CD14-positive monocyte (primary cell): ENCODE data around the gene DCLK2. TPM values are rescaled to one million over a fixed set of nuclear protein-coding genes. Genes with fewer than 3 reads are reported as not detected.

Experiments
- DNase-seq, 3 donors: peaks; one replicate each; pipeline ENCODE4 v3.0.0-alpha.2; 2011 to 2022
- H2AFZ ChIP-seq: 2 replicates; pipeline ENCODE4 v1.6.0; 2012; ENCODE audit warnings: mild to moderate bottlenecking, low read depth, low read length, inconsistent platforms; ENCODE audit not compliant: insufficient read depth, poor library complexity, severe bottlenecking
- H3K27ac ChIP-seq, 2 donors: 1 replicate in 1 of 2; 2 replicates in 1 of 2; pipeline ENCODE4 v1.5.1; 2012 to 2013; ENCODE audit warnings: low read length in 2 of 2, control low read depth in 1 of 2, inconsistent platforms in 1 of 2, low read depth in 1 of 2, mild to moderate bottlenecking in 1 of 2
- H3K27me3 ChIP-seq, 2 donors: one replicate each; pipeline versions ENCODE4 v1.6.0 to v1.6.1; 2011 to 2013; ENCODE audit warnings: low read length in 2 of 2; ENCODE audit not compliant: control insufficient read depth in 2 of 2, insufficient read depth in 2 of 2
- H3K36me3 ChIP-seq, 2 donors: replicated peaks in 1 of 2; 1 replicate in 1 of 2; 2 replicates in 1 of 2; pipeline versions ENCODE4 v1.5.1 to v1.6.1; 2012 to 2013; ENCODE audit warnings: low read length in 2 of 2, control low read depth in 1 of 2, inconsistent platforms in 1 of 2, mild to moderate bottlenecking in 1 of 2; ENCODE audit not compliant: insufficient read depth in 2 of 2, control insufficient read depth in 1 of 2
- H3K4me1 ChIP-seq, 2 donors: 1 replicate in 1 of 2; 2 replicates in 1 of 2; pipeline versions ENCODE4 v1.5.1 to v1.6.1; 2012 to 2013; ENCODE audit warnings: low read length in 2 of 2, control low read depth in 1 of 2, inconsistent platforms in 1 of 2, mild to moderate bottlenecking in 1 of 2, moderate library complexity in 1 of 2; ENCODE audit not compliant: insufficient read depth in 2 of 2, control insufficient read depth in 1 of 2
- H3K4me2 ChIP-seq: replicated peaks from 2 replicates; pipeline ENCODE3; 2012; ENCODE audit warnings: low read length, moderate library complexity, mild to moderate bottlenecking; ENCODE audit not compliant: poor library complexity, severe bottlenecking; ENCODE audit errors: extremely low read depth
- H3K4me3 ChIP-seq, 3 experiments: fragments of 200-600 bp in 1 of 3; sonication (generic) in 1 of 3; replicated peaks in 1 of 3; 1 replicate in 2 of 3; 2 replicates in 1 of 3; pipeline ENCODE4 v1.5.1; 2011 to 2013; ENCODE audit warnings: low read length in 3 of 3, mild to moderate bottlenecking in 3 of 3, control low read depth in 2 of 3, low read depth in 2 of 3, inconsistent platforms in 1 of 3, moderate library complexity in 1 of 3
- H3K79me2 ChIP-seq: 2 replicates; pipeline ENCODE4 v1.6.0; 2012; ENCODE audit warnings: mild to moderate bottlenecking, control low read depth, inconsistent platforms, low read length, moderate library complexity; ENCODE audit not compliant: insufficient read depth
- H3K9ac ChIP-seq: 2 replicates; pipeline ENCODE4 v1.6.0; 2017; ENCODE audit warnings: low read length, mild to moderate bottlenecking; ENCODE audit not compliant: insufficient read depth, poor library complexity, severe bottlenecking
- H3K9me3 ChIP-seq, 2 donors: replicated peaks in 1 of 2; 1 replicate in 1 of 2; 2 replicates in 1 of 2; pipeline versions ENCODE4 v1.5.1 to v1.6.1; 2012 to 2013; ENCODE audit warnings: low read length in 2 of 2, control low read depth in 1 of 2; ENCODE audit not compliant: control insufficient read depth in 1 of 2, insufficient read depth in 1 of 2
- H4K20me1 ChIP-seq: 2 replicates; pipeline ENCODE4 v1.6.0; 2012; ENCODE audit warnings: mild to moderate bottlenecking, low read length, control low read depth, moderate library complexity; ENCODE audit not compliant: insufficient read depth
- H3K27ac Mint-ChIP-seq, 7 donors: one replicate each; pipeline ENCODE4 v1.8.0; 2020; ENCODE audit warnings: mild to moderate bottlenecking in 7 of 7, mixed read lengths in 7 of 7, moderate library complexity in 6 of 7, inconsistent platforms in 2 of 7
- H3K27me3 Mint-ChIP-seq, 3 donors: one replicate each; pipeline ENCODE4 v1.8.0; 2021 to 2022; ENCODE audit warnings: low read depth in 3 of 3, mild to moderate bottlenecking in 3 of 3, mixed read lengths in 3 of 3, moderate library complexity in 3 of 3, inconsistent platforms in 1 of 3
- H3K36me3 Mint-ChIP-seq, 2 donors: one replicate each; pipeline ENCODE4 v1.8.0; 2020; ENCODE audit warnings: mixed read lengths in 2 of 2, inconsistent platforms in 1 of 2, mild to moderate bottlenecking in 1 of 2
- H3K4me1 Mint-ChIP-seq: one replicate; pipeline ENCODE4 v1.8.0; 2020; ENCODE audit warnings: mild to moderate bottlenecking, mixed read lengths
- H3K4me3 Mint-ChIP-seq, 2 donors: one replicate each; pipeline ENCODE4 v1.8.0; 2020; ENCODE audit warnings: mild to moderate bottlenecking in 2 of 2, mixed read lengths in 2 of 2, moderate library complexity in 1 of 2
- H3K9me3 Mint-ChIP-seq, 7 donors: one replicate each; pipeline ENCODE4 v1.8.0; 2020 to 2022; ENCODE audit warnings: mixed read lengths in 7 of 7, mild to moderate bottlenecking in 6 of 7, moderate library complexity in 6 of 7, inconsistent platforms in 2 of 7
- WGBS: methylation state at CpG from one replicate; pipeline ENCODE4 v1.1.5; 2013; ENCODE audit warnings: missing lambda C conversion rate; ENCODE audit not compliant: insufficient coverage; 5-methylcytosine and 5-hydroxymethylcytosine counted together
- intact Hi-C, 2 donors: fragments of 100-400 bp; cut with micrococcal nuclease; formaldehyde crosslinking; loops; one replicate each; pipeline versions ENCODE4 v1.15.0 to v1.15.1; 2023
- polyA plus RNA-seq, 3 donors: library from polyadenylated mRNA; depleted of rRNA in 1 of 3; unstranded in 2 of 3; stranded (reverse) in 1 of 3; fragments of 300-500 nt in 2 of 3; fragments of >200 nt in 1 of 3; fragmentation: Illumina TruSeq in 2 of 3; gene quantifications; 1 replicate in 2 of 3; 2 replicates in 1 of 3; pipeline ENCODE4 v1.2.3, GENCODE V29; 2012 to 2021
- TF ChIP-seq, protein P1 (sequence below): fragments of 200-600 bp; IDR thresholded peaks from one replicate; pipeline ENCODE4 v1.8.0; 2022; ENCODE audit warnings: antibody characterized with exemption, mild to moderate bottlenecking

The DCLK2 gene
- polyA plus RNA-seq, 3 donors, result 0.13 TPM; not detected in 2

DNA sequence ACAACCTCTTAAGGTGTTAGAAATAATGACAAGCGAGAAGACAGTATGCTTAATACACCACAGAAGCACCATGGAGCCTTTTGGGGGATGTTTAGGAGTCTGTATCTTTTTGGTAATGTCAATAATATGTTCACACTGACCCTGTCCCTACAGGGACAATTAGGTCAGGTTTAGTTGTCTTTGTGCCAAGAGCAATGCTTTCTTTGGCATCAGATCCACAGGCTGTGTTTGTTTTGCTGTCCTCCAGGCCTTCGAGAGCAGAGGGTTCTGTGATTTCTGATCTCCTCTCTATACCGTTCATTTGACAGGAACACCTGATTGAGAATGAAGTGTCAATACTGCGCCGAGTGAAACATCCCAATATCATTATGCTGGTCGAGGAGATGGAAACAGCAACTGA is 153.8 kb downstream of the DCLK2 start:
- H3K4me1 Mint-ChIP-seq, result no peaks in the 10 kb centered on the region
- Histone ChIP-seq H3K9ac (no peak overlapping the region), H3K4me1 (no peaks in the 10 kb centered on the region), H3K9me3 (no peaks in the 10 kb centered on the region), H4K20me1 (no peaks in the 10 kb centered on the region), H3K4me3 (no peak overlapping the region), H2AFZ (no peak overlapping the region), H3K27ac (no peak overlapping the region), H3K27me3 (no peaks in the 10 kb centered on the region), H3K79me2 (no peaks in the 10 kb centered on the region), H3K4me2 (no peak overlapping the region), H3K36me3 (no peaks in the 10 kb centered on the region)
- H3K27ac Mint-ChIP-seq, result no peak overlapping the region
- intact Hi-C loops, result no loop called here
- peaks cover 0 to 4% (median 0%) of the 10 kb centered on the region in 7 donors for H3K9me3 Mint-ChIP-seq
- TF ChIP-seq, protein P1, sequence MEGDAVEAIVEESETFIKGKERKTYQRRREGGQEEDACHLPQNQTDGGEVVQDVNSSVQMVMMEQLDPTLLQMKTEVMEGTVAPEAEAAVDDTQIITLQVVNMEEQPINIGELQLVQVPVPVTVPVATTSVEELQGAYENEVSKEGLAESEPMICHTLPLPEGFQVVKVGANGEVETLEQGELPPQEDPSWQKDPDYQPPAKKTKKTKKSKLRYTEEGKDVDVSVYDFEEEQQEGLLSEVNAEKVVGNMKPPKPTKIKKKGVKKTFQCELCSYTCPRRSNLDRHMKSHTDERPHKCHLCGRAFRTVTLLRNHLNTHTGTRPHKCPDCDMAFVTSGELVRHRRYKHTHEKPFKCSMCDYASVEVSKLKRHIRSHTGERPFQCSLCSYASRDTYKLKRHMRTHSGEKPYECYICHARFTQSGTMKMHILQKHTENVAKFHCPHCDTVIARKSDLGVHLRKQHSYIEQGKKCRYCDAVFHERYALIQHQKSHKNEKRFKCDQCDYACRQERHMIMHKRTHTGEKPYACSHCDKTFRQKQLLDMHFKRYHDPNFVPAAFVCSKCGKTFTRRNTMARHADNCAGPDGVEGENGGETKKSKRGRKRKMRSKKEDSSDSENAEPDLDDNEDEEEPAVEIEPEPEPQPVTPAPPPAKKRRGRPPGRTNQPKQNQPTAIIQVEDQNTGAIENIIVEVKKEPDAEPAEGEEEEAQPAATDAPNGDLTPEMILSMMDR, result no peak
- 80% methylated on average over 1 of the region's 6 CpGs for WGBS
- DNase-seq, result no peak
- no peak overlapping the region for H3K4me3 Mint-ChIP-seq
- peaks cover 0 to 2% (median 0%) of the 10 kb centered on the region in 3 donors for H3K27me3 Mint-ChIP-seq
- H3K36me3 Mint-ChIP-seq, result no peaks in the 10 kb centered on the region

DNA sequence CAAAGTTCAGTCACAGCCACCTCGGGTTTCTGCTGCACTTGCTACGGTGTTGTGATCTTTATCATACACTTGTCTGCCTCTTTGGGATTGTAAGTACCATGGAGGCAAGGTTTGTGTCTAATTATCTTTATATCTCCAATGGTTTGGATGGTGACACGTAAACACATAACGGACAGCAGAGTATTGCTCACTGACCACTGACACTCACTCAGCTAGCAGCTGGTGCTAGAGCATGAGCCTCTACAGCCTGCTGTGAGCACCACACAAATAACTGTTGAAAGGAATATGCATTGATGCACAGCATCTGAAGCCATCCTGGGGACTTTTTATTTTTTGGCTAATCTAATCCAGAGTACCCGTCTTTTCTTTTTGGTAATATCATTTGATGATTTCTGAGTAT is 156.0 kb downstream of the DCLK2 start:
- no peaks in the 10 kb centered on the region for H3K36me3 ChIP-seq
- intact Hi-C loops, result no loop called here
- H3K4me3 ChIP-seq, result no peak overlapping the region
- no peak overlapping the region for H3K27ac ChIP-seq
- H3K27me3 ChIP-seq, result no peaks in the 10 kb centered on the region
- no peak overlapping the region for H3K4me2 ChIP-seq
- no peaks in the 10 kb centered on the region for H3K36me3 Mint-ChIP-seq
- H4K20me1 ChIP-seq, result no peaks in the 10 kb centered on the region
- no peaks in the 10 kb centered on the region for H3K9me3 ChIP-seq
- H3K27me3 Mint-ChIP-seq, result no peaks in the 10 kb centered on the region
- H3K9me3 Mint-ChIP-seq, result peaks cover 0 to 4% (median 0%) of the 10 kb centered on the region in 7 donors
- no peak overlapping the region for H3K27ac Mint-ChIP-seq
- no peak overlapping the region for H3K4me3 Mint-ChIP-seq
- WGBS, result no CpG with 5 or more reads among the region's 5 CpGs
- H3K79me2 ChIP-seq, result no peaks in the 10 kb centered on the region
- H3K4me1 Mint-ChIP-seq, result no peaks in the 10 kb centered on the region
- H3K4me1 ChIP-seq, result no peaks in the 10 kb centered on the region
- TF ChIP-seq, protein P1, result no peak
- no peak overlapping the region for H2AFZ ChIP-seq
- DNase-seq, result no peak
- no peak overlapping the region for H3K9ac ChIP-seq
